GM18505 (cell line): ENCODE measurements around the gene GPR3.
"Not testable (repeated sequence)": the region's sequence is repeated elsewhere in the genome, so short reads cannot be mapped to it uniquely, and the experiment has no call there.

ENCODE experiments used
- ATAC-seq: cut with Tn5 transposase; IDR thresholded peaks from one replicate; pipeline ENCODE4 v1.9.1; 2021; ENCODE audit not compliant: unreplicated experiment
- POLR2A ChIP-seq: IDR thresholded peaks from 4 replicates; pipeline ENCODE4 v1.6.1; 2011; ENCODE audit warnings: borderline replicate concordance; ENCODE audit not compliant: insufficient read depth, insufficient read length; ENCODE audit errors: extremely low read depth

The GPR3 gene

DNA sequence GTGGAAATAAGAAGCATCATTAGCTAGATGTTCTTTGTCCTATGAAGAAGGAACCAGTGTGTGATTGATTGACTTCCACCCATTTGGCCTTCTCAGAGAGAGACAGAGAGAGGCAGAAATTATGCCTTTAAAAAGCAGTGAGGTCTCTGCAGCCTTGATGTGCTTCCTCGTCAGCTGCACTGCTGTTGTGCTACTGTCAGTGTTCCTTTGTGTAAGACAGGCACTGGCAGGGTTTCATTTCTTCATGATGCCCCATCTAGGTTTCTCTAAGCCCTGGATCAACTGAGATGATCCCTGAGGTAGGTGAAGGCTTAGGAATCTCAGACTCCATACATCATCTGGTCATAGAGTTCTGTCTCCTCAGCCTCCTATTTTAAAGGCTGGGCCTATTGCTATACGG is 34.9 kb downstream of the GPR3 start:
- no peak for TF ChIP-seq POLR2A
- no peak for ATAC-seq

DNA sequence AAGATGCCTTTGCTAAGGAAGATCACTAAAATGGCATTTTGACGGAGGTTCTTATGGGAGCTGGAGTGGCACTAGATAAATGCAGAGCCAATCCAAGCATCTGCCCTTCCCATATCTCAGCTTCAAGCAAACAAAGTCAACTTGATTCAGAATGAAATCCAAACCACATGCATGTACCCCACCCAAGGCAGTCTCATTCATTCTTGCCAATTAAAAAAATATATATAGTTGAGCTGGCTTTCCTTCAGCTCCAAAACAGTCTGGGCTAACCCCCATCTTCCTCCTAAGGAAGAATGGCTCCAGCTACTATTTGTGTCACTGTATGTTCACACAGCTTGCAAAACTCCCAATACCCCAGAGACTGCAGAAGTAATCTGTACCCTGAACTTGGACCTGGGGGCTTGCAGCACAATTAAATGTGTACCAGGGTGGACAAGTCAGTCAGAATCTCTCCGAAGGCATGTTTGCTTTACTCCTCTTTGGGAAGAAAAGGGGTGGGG is 35.4 kb downstream of the GPR3 start:
- no peak for ATAC-seq
- TF ChIP-seq POLR2A = no peak

GRCh38 chr1:27428316-27429028 is 36.0 kb downstream of the GPR3 start:
- no peak for ATAC-seq
- TF ChIP-seq POLR2A = no peak

DNA sequence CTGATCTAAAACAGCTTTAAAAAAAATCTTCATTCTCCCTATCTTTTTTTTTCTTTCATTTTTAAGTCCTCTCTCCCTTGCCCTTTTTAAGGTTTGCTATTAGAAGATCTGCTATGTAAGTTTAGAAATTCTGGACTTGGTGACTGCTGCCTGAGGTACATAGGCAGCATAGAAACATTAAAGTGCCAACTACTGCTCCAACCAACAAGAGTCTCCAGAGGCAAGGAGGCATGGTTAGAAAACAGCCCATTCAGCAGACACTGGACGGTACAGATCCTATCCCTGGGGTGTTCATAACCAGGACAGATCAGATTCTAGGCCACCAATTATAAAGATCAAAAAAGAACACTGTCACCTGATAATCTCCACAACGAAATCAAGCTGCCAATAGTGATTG is 36.6 kb downstream of the GPR3 start:
- no peak for TF ChIP-seq POLR2A
- no peak for ATAC-seq

GRCh38 chr1:27430903-27431600 is 38.6 kb downstream of the GPR3 start:
- no peak for TF ChIP-seq POLR2A
- ATAC-seq = no peak

DNA sequence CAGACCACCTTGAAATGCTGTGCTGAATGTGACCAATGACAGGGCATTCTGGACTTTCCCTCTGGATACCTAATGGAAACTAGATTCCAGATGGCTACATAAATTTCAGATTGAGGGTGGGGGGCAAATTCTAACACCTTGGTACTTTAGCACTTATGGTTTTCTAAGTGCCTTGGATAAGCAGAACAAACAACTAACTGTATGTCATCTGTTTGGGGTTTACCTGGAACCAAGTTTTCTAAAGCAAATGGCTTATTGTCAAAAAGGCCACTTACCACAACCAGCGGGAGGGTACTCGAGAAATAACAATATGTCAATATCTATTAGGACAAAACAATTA is 39.1 kb downstream of the GPR3 start:
- TF ChIP-seq POLR2A = no peak
- no peak for ATAC-seq

DNA sequence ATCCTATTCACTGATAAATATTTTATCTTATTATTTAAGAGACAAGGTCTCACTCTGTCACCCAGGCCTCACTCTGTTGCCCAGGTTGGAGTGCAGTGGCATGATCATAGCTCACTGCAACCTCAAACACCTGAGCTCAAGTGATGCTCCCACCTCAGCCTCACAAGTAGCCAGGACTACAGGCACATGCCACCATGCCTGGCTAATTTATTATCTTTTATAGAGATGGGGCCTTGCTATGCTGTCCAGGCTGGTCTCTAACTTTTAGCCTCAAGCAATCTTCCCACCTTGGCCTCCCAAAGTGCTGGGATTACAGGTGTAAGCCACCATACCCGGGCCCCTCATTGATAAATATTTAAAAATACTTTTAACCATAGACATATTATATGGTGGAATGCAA is 40.3 kb downstream of the GPR3 start:
- not testable (repeated sequence) for ATAC-seq

GRCh38 chr1:27433706-27434105 is 41.3 kb downstream of the GPR3 start:
- no peak for ATAC-seq
- TF ChIP-seq POLR2A = no peak

GRCh38 chr1:27435566-27436203 is 43.3 kb downstream of the GPR3 start:
- no peak for ATAC-seq
- no peak for TF ChIP-seq POLR2A

- no peak for ATAC-seq
- TF ChIP-seq POLR2A = no peak
Observed at GRCh38 chr1:27436204-27437159, 44.1 kb downstream of the GPR3 start.

GRCh38 chr1:27438621-27439061 is 46.2 kb downstream of the GPR3 start:
- TF ChIP-seq POLR2A = no peak
- ATAC-seq = no peak

- ATAC-seq = no peak
- TF ChIP-seq POLR2A = no peak
Observed at GRCh38 chr1:27439150-27439549, 46.7 kb downstream of the GPR3 start.

- no peak for ATAC-seq
- TF ChIP-seq POLR2A = no peak
Observed at GRCh38 chr1:27444632-27445031, 52.2 kb downstream of the GPR3 start.
